GM12878 (cell line): Measurements from ENCODE around the gene CCL22. TPM values are rescaled to one million over a fixed set of nuclear protein-coding genes. Genes with fewer than 3 reads are reported as not detected.

Source experiments
- ATAC-seq: fragments of 200-7000 bp; cut with Tn5 transposase; 3 replicates; pipeline ENCODE4 v1.9.1; 2020; ENCODE audit warnings: mild to moderate bottlenecking, moderate library complexity
- BruUV-seq: library from RNA; stranded (reverse); fragments of 400-500 nt; replicated peaks from 2 replicates; lab custom pipeline; 2021; lab: Mats Ljungman, UMichigan
- CTCF ChIA-PET: fragments of 300-600 bp; sonication (Branson Sonifier 250); formaldehyde crosslinking; extraction: SDS; loops from one replicate; lab custom pipeline; 2021; ENCODE audit warnings: inconsistent platforms; lab: Yijun Ruan, JAX
- POLR2A ChIA-PET: fragments of 350-600 bp; formaldehyde crosslinking; extraction: SDS; loops from one replicate; lab custom pipeline; 2021; ENCODE audit warnings: inconsistent platforms; lab: Charles Lee
- RAD21 ChIA-PET: fragments of 300-600 bp; sonication (Branson Sonifier 250); formaldehyde crosslinking; loops from one replicate; lab custom pipeline; 2023; ENCODE audit warnings: antibody characterized with exemption; ENCODE audit not compliant: unreplicated experiment; lab: Charles Lee
- SMC1A ChIA-PET: fragments of 300-600 bp; sonication (Branson Sonifier 250); formaldehyde crosslinking; loops from one replicate; lab custom pipeline; 2023; ENCODE audit not compliant: unreplicated experiment, uncharacterized antibody; lab: Charles Lee
- DNase-seq: peaks from one replicate; pipeline ENCODE4 v3.0.0-alpha.2; 2011; ENCODE audit warnings: low read depth, low spot score
- FAIRE-seq: peaks from 3 replicates; lab custom pipeline; 2011; peaks lifted over from hg19 to GRCh38; lab: Jason Lieb, UNC
- H2AFZ ChIP-seq: 2 replicates; pipeline ENCODE4 v1.6.0; 2011; ENCODE audit warnings: low read depth, low read length, control low read depth; ENCODE audit not compliant: control insufficient read depth
- H3K27ac ChIP-seq: 2 replicates; pipeline ENCODE4 v1.5.1; 2011; ENCODE audit warnings: control low read depth; ENCODE audit not compliant: control insufficient read depth, insufficient read depth
- H3K27me3 ChIP-seq, 2 experiments: replicated peaks in 1 of 2; 2 replicates each; pipeline versions ENCODE4 v1.6.0 to v1.6.1; 2011; ENCODE audit warnings: low read length in 1 of 2; ENCODE audit not compliant: control insufficient read depth in 2 of 2, insufficient read depth in 2 of 2
- H3K36me3 ChIP-seq, 2 experiments: 2 replicates each; pipeline ENCODE4 v1.5.1; 2011; ENCODE audit warnings: low read length in 1 of 2; ENCODE audit not compliant: control insufficient read depth in 2 of 2, insufficient read depth in 2 of 2
- H3K4me1 ChIP-seq: 2 replicates; pipeline ENCODE4 v1.6.1; 2011; ENCODE audit warnings: mild to moderate bottlenecking, low read length, moderate library complexity, mixed read lengths; ENCODE audit not compliant: control insufficient read depth, insufficient read depth
- H3K4me2 ChIP-seq: 2 replicates; pipeline ENCODE4 v1.6.0; 2011; ENCODE audit warnings: control low read depth; ENCODE audit not compliant: control insufficient read depth, insufficient read depth
- H3K4me3 ChIP-seq: fragments of 200-600 bp; sonication (generic); 2 replicates; pipeline ENCODE4 v1.5.1; 2016
- H3K79me2 ChIP-seq: 2 replicates; pipeline ENCODE4 v1.6.0; 2011; ENCODE audit warnings: low read length; ENCODE audit not compliant: control insufficient read depth, insufficient read depth
- H3K9ac ChIP-seq: 2 replicates; pipeline ENCODE4 v1.8.0; 2011; ENCODE audit warnings: low read length, control low read depth, mixed read lengths; ENCODE audit not compliant: control insufficient read depth, insufficient read depth
- H3K9me3 ChIP-seq: replicated peaks from 3 replicates; pipeline ENCODE4 v1.5.1; 2011; ENCODE audit warnings: mild to moderate bottlenecking, low read length; ENCODE audit not compliant: control insufficient read depth, insufficient read depth
- H4K20me1 ChIP-seq: 2 replicates; pipeline ENCODE4 v1.6.0; 2011; ENCODE audit not compliant: control insufficient read depth, insufficient read depth
- ATF2 ChIP-seq: IDR thresholded peaks from 2 replicates; pipeline ENCODE4 v1.6.1; 2012; ENCODE audit warnings: low read length, inconsistent platforms
- ATF7 ChIP-seq: fragments of 450-650 bp; IDR thresholded peaks from 2 replicates; pipeline ENCODE4 v1.6.1; 2016; ENCODE audit warnings: low read depth, mild to moderate bottlenecking
- BRCA1 ChIP-seq: IDR thresholded peaks from 2 replicates; pipeline ENCODE4 v1.6.1; 2011; ENCODE audit warnings: low read depth, low read length, improper control_type of control experiment
- CHD2 ChIP-seq: IDR thresholded peaks from 2 replicates; pipeline ENCODE4 v1.6.1; 2011; ENCODE audit warnings: low read depth, low read length, improper control_type of control experiment, borderline replicate concordance
- CHD4 ChIP-seq: fragments of 200-600 bp; sonication (generic); IDR thresholded peaks from 2 replicates; pipeline ENCODE4 v1.6.1; 2016; ENCODE audit warnings: mild to moderate bottlenecking
- DPF2 ChIP-seq: fragments of 450-650 bp; IDR thresholded peaks from 2 replicates; pipeline ENCODE4 v1.6.1; 2017; ENCODE audit warnings: mild to moderate bottlenecking
- EED ChIP-seq: sonication (generic); IDR thresholded peaks from 2 replicates; pipeline ENCODE4 v1.6.1; 2016; ENCODE audit warnings: antibody characterized with exemption, low read depth
- JUNB ChIP-seq: IDR thresholded peaks from 2 replicates; pipeline ENCODE4 v1.6.1; 2016; ENCODE audit warnings: antibody characterized with exemption, mild to moderate bottlenecking
- LARP7 ChIP-seq: fragments of 450-650 bp; IDR thresholded peaks from 2 replicates; pipeline ENCODE4 v1.6.1; 2017; ENCODE audit warnings: mild to moderate bottlenecking
- MTA3 ChIP-seq: IDR thresholded peaks from 2 replicates; pipeline ENCODE4 v1.6.1; 2012; ENCODE audit warnings: low read length, inconsistent platforms, borderline replicate concordance
- PAX5 ChIP-seq: IDR thresholded peaks from 2 replicates; pipeline ENCODE4 v1.6.1; 2011; ENCODE audit warnings: low read depth, low read length, borderline replicate concordance
- RBBP5 ChIP-seq: fragments of 200-600 bp; sonication (generic); conservative IDR thresholded peaks from 2 replicates; pipeline ENCODE4 v1.6.1; 2016
- SKIL ChIP-seq: fragments of 450-650 bp; IDR thresholded peaks from 2 replicates; pipeline ENCODE4 v1.6.1; 2017; ENCODE audit warnings: mild to moderate bottlenecking, low read depth, inconsistent platforms; ENCODE audit not compliant: poor library complexity, severe bottlenecking
- TBL1XR1 ChIP-seq: IDR thresholded peaks from 2 replicates; pipeline ENCODE4 v1.6.1; 2012; ENCODE audit warnings: low read depth, low read length, improper control_type of control experiment
- TCF12 ChIP-seq: IDR thresholded peaks from 2 replicates; pipeline ENCODE4 v1.6.1; 2011; ENCODE audit warnings: low read depth, mild to moderate bottlenecking, low read length
- WGBS: methylation state at CpG from one replicate; pipeline ENCODE4 v1.1.6; 2016; ENCODE audit warnings: low lambda C conversion rate; ENCODE audit not compliant: insufficient replicate concordance, insufficient coverage; ENCODE audit errors: missing lambda C conversion rate; 5-methylcytosine and 5-hydroxymethylcytosine counted together
- in situ Hi-C: fragments of 300-500 bp; cut with MboI; formaldehyde crosslinking; loops from 9 replicates; pipeline ENCODE4 v1.14.3; 2018; ENCODE audit warnings: mixed read lengths
- intact Hi-C: fragments of 100-400 bp; cut with micrococcal nuclease; formaldehyde crosslinking; loops from one replicate; pipeline ENCODE4 v1.14.2; 2022; ENCODE audit not compliant: unreplicated experiment
- polyA plus RNA-seq, 11 experiments: library from polyadenylated mRNA; depleted of rRNA in 4 of 11; unstranded in 6 of 11; stranded (reverse) in 5 of 11; fragments of >200 nt; fragmentation: Nextera tagmentation in 4 of 11; fragmentation: Illumina TruSeq in 1 of 11; extraction: Ambion mirVana in 4 of 11; extraction: Trizol in 1 of 11; gene quantifications; 1 replicate in 1 of 11; 2 replicates in 10 of 11; pipeline versions ENCODE4 v1.2.1 to v1.2.3, GENCODE V29; 2011 to 2016; ENCODE audit warnings: inconsistent platforms in 2 of 11, missing spikeins in 2 of 11, low read depth in 1 of 11
- total RNA-seq, 4 experiments: library from RNA; depleted of rRNA in 3 of 4; stranded (reverse); fragments of >200 nt in 3 of 4; fragmentation: Illumina TruSeq in 1 of 4; extraction: Trizol in 1 of 4; gene quantifications; 2 replicates each; pipeline versions ENCODE4 v1.2.1 to v1.2.3, GENCODE V29; 2013 to 2021
- TF ChIP-seq, protein P1 (sequence below): fragments of 450-650 bp; IDR thresholded peaks from 2 replicates; pipeline ENCODE4 v1.6.1; 2017; ENCODE audit warnings: low read depth, mild to moderate bottlenecking, moderate library complexity
- TF ChIP-seq, protein P2 (sequence below): fragments of 450-650 bp; conservative IDR thresholded peaks from 2 replicates; pipeline ENCODE4 v1.6.1; 2017; ENCODE audit warnings: mild to moderate bottlenecking, moderate library complexity

The CCL22 gene
- total and polyA plus RNA-seq, 10 of the 15 experiments (the other 5 are each of a cell fraction or from before 2014, with no cell fraction given), result 38.0 to 704 (median 349) TPM

DNA sequence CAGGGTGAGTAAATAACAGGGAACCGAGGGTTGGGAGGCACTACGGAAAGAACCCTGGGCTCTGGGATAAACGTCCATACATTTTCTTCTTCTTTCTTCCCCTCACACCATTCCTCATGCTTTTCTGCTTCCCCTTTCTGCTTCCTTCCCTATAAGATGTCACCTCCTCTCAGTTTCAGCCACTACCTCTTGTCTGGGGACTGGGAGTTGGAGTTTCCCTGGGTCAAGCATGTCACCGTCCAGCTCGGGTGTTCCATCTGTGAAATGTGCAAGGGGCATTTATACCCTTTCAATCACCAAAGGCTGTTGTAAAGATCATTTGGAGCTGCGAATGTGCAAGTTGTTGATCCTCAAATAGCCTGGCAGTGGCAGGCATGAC lies 17.5 kb upstream of the CCL22 start:
- H3K36me3 ChIP-seq, result no peaks in the 10 kb centered on the region
- peak; percentile 62 for ATAC-seq
- no peak overlapping the region for H3K4me3 ChIP-seq
- H3K27ac ChIP-seq, result peak overlapping the region; percentile 34
- DNase-seq, result peak; percentile 40
- SMC1A ChIA-PET, result interaction anchor here (1.0 to 5.5 kb wide), 10 partner anchors 17 to 108 kb away, joined by 3 to 70 read pairs (median 5); partner anchors contain the start of genes CCL17 and CCL22
- intact Hi-C loops (loop anchor here (1.0 to 10.0 kb wide), 3 partner anchors 17 to 264 kb away; partner anchors contain the start of gene CCL22), in situ Hi-C loops (no loop called here)
- POLR2A ChIA-PET, result interaction anchor here (0.6 to 3.4 kb wide), 5 partner anchors 8 to 38 kb away, joined by 4 to 15 read pairs (median 5); partner anchors contain the start of gene CX3CL1
- no peaks in the 10 kb centered on the region for H3K27me3 ChIP-seq
- BruUV-seq, result no TSS peak
- peak overlapping the region; percentile 10; the same call in 1 of the 2 replicates for H3K9ac ChIP-seq
- CTCF ChIA-PET, result interaction anchor here (1.0 to 10.7 kb wide), 6 partner anchors 11 to 77 kb away, joined by 3 to 95 read pairs (median 10); no protein-coding TSS in a partner anchor
- whole genome bisulfite sequencing, result under 1% methylated on average over 6 of the region's 6 CpGs
- RAD21 ChIA-PET, result interaction anchor here (0.6 to 6.8 kb wide), 7 partner anchors 8 to 77 kb away, joined by 3 to 62 read pairs (median 5); no protein-coding TSS in a partner anchor
- H3K9me3 ChIP-seq, result peaks cover 7% of the 10 kb centered on the region; the same call in 1 of the 3 replicates
- H3K4me2 ChIP-seq, result peak overlapping the region; percentile 68
- H2AFZ ChIP-seq, result no peak overlapping the region
- no peaks in the 10 kb centered on the region for H3K79me2 ChIP-seq
- H3K4me1 ChIP-seq, result peaks cover 44% of the 10 kb centered on the region
- H4K20me1 ChIP-seq, result no peaks in the 10 kb centered on the region
- peak; percentile 86 for FAIRE-seq
- TF ChIP-seq ATF7 (peak; percentile 74), PAX5 (peak; percentile 66; the same call in 1 of the 2 replicates), TBL1XR1 (no peak), LARP7 (0 out of 2 replicates have a peak, but pooled peaks have one; percentile 12), ATF2 (peak; percentile 69; the same call in 1 of the 2 replicates), RBBP5 (no peak), CHD2 (0 out of 2 replicates have a peak, but pooled peaks have one; percentile 20), SKIL (no peak), CHD4 (no peak), TCF12 (0 out of 2 replicates have a peak, but pooled peaks have one; percentile 27), EED (peak; percentile 100), JUNB (peak; percentile 75), DPF2 (peak; percentile 87), MTA3 (peak; percentile 63; the same call in 1 of the 2 replicates), BRCA1 (no peak)
- TF ChIP-seq, protein P1, sequence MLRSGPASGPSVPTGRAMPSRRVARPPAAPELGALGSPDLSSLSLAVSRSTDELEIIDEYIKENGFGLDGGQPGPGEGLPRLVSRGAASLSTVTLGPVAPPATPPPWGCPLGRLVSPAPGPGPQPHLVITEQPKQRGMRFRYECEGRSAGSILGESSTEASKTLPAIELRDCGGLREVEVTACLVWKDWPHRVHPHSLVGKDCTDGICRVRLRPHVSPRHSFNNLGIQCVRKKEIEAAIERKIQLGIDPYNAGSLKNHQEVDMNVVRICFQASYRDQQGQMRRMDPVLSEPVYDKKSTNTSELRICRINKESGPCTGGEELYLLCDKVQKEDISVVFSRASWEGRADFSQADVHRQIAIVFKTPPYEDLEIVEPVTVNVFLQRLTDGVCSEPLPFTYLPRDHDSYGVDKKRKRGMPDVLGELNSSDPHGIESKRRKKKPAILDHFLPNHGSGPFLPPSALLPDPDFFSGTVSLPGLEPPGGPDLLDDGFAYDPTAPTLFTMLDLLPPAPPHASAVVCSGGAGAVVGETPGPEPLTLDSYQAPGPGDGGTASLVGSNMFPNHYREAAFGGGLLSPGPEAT, result peak; percentile 92
- TF ChIP-seq, protein P2, sequence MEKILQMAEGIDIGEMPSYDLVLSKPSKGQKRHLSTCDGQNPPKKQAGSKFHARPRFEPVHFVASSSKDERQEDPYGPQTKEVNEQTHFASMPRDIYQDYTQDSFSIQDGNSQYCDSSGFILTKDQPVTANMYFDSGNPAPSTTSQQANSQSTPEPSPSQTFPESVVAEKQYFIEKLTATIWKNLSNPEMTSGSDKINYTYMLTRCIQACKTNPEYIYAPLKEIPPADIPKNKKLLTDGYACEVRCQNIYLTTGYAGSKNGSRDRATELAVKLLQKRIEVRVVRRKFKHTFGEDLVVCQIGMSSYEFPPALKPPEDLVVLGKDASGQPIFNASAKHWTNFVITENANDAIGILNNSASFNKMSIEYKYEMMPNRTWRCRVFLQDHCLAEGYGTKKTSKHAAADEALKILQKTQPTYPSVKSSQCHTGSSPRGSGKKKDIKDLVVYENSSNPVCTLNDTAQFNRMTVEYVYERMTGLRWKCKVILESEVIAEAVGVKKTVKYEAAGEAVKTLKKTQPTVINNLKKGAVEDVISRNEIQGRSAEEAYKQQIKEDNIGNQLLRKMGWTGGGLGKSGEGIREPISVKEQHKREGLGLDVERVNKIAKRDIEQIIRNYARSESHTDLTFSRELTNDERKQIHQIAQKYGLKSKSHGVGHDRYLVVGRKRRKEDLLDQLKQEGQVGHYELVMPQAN, result no peak
